ENCODE data around the gene HIVEP3.

- TF ChIP-seq CTCF (optimal IDR thresholded peaks at IDR 0.05 in 1 of 3, IDR thresholded peaks at IDR 0.05 in 1 of 3, conservative IDR thresholded peaks at IDR 0.05 in 1 of 3; ENCODE audit: extremely low read depth in 1 of 3, insufficient read depth in 2 of 3, low read length in 3 of 3), result no peak
- no peak for TF ChIP-seq EZH2 (IDR thresholded peaks at IDR 0.05; ENCODE audit: low read length)
Observed at GRCh38 chr1:41906943-41907342, 11.8 kb downstream of the HIVEP3 start.

All from keratinocyte (primary cell).